Activated CD8-positive, alpha-beta memory T cell treated with anti-CD3 and anti-CD28 coated beads, Interleukin-2, amount 50 U/mL, for 4 hours (primary cell): Measurements from ENCODE around the gene ZDHHC19.
"Not testable (repeated sequence)": the region's sequence is repeated elsewhere in the genome, so short reads cannot be mapped to it uniquely, and the experiment has no call there.

ENCODE experiments used
- DNase-seq: peaks from one replicate; pipeline ENCODE4 v3.0.0-alpha.2; 2020

Gene ZDHHC19

GRCh38 chr3:196198771-196199753 is 12.1 kb downstream of the ZDHHC19 start:
- no peak for DNase-seq

GRCh38 chr3:196198081-196198675 is 13.0 kb downstream of the ZDHHC19 start:
- DNase-seq = no peak

DNA sequence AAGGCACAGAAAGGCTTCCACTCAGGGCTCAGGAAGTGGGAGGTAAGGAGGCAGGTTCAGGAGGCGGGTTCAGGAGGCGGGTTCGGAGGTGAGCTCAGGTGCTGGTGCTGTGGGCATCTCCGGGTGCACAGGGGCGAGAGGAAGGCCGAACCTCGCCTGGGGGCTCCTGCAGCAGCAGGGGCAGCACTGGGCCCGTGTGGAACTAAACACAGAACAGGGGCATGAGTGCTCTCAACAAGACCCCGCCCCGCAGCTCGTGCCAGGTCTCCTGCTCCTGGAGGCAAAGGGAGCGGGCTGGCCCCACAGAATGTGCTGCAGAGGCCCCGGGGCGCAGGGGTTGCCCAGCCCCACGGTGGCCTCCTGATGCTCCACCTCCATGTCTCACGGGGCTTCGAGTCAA is 13.7 kb downstream of the ZDHHC19 start:
- DNase-seq = no peak

DNA sequence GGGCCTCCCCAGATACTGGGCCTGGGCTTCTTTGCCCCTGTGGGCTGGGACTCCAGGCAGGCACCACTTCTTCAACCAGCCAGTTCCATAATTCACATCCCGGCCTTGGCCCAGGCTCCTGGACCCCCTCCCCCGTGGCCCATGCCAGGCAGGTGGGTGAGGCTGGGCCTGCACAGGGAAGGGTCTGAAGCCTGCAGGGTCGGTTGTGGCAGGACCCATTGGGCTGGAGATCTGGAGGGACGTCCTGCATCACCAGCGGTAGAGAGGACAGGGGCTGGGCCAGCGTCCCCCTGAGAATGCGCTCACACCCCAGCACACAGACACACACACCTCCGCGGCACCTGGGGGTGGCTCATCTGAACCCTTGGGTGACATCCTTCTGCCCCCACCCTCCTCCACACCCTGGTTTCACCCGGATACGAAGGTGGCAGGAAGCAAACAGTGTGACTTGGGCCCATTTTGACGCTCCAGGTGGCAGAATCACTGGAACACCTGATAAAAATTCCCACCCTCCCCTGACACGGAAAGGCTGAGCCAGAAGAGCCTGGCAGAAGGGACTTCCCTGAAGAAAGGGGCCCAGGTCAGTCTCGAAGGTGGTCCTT is 15.4 kb downstream of the ZDHHC19 start:
- no peak for DNase-seq

- DNase-seq = no peak
Observed at GRCh38 chr3:196194542-196194915, 16.7 kb downstream of the ZDHHC19 start.

DNA sequence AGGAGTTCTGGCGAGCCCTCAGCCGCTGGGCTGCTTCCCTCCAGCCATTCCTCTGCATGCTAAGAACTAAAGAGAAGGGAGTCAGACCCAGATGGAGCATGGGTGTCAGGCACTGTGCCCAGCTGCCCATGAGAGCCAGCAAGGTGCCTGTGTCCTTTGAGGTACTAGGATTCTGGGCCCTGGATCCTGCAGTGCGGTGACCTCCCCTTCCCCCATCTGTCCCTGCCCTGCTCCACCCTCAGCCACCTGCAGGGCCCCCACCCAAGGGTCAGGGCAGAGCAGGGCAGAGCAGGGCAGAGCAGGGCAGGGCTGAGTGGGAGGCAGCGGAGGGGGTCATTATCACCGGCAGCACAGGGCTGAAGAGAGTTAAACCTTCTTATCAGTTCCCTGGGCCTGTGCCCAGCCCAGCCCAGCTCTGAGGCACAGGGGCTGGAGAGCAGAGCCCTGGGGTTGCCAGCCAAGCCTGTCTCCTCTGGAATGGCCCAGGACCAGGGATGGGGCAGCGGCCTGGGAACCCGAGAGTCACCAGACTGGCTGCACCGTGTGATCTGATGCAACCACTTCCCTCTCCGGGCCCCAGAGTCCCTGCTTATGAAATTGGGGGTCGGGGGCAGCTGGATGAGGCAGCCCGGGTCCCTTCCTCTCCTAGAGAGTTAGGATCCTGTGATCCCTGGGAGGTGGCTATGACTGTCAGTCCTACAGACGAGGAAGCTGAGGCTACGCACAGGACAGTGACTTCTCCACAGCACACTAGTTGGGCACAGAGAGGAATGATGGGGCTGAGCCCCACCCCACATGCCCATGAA is 17.3 kb downstream of the ZDHHC19 start:
- no peak for DNase-seq

DNA sequence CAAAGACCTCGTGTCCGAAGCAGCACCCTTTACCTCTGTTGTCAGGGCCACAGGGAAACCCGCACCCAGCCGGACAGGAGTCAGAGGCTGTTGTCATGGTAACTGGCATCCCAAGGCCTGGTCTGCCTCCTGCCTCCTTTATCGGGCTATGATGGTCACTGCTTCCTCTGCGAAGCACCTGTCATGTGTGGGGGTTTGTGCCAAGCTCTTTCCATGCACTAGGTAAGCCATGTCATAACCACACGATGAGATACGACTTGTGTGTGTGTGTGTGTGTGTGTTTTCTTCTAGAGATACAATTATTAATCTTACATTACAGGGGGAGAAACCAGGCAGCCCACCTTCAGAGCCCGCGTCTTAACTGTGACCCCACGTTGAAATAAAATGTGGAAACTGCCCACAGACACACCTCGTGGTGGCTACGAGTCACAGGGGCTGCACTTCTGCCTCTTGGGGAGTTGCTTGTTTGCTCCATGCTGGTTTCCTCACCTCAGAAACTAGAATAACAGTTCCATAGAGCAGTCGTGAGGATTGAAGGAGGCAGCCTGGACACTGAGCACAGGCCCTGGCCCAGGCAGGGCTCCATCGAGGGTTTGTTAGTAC is 18.0 kb downstream of the ZDHHC19 start:
- no peak for DNase-seq

- DNase-seq = no peak
Observed at GRCh38 chr3:196192524-196193051, 18.6 kb downstream of the ZDHHC19 start.

DNA sequence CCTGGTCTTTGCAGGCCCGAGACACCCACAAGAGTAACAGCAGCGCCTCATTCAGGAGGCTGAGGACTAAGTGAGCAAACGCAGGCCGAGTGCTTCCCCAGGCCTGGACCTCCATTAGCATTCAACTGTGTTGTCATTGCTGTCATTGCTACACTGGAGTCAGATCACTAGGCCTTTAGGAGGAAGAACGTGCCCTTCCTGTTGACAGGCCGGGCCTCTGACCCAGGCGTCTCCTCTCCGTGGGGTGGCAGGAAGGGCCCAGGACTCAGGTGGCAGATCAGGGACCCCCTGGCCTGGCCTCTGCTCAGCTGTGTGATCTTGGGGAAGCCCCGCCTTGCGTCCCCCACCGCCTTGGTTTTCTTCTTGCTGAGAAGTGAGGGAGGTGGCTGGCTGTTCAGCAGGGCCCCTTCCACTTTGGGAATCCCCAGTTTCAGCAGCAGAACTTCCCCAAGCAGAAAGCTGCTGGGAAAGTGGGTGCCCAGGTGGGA is 19.1 kb downstream of the ZDHHC19 start:
- no peak for DNase-seq

DNA sequence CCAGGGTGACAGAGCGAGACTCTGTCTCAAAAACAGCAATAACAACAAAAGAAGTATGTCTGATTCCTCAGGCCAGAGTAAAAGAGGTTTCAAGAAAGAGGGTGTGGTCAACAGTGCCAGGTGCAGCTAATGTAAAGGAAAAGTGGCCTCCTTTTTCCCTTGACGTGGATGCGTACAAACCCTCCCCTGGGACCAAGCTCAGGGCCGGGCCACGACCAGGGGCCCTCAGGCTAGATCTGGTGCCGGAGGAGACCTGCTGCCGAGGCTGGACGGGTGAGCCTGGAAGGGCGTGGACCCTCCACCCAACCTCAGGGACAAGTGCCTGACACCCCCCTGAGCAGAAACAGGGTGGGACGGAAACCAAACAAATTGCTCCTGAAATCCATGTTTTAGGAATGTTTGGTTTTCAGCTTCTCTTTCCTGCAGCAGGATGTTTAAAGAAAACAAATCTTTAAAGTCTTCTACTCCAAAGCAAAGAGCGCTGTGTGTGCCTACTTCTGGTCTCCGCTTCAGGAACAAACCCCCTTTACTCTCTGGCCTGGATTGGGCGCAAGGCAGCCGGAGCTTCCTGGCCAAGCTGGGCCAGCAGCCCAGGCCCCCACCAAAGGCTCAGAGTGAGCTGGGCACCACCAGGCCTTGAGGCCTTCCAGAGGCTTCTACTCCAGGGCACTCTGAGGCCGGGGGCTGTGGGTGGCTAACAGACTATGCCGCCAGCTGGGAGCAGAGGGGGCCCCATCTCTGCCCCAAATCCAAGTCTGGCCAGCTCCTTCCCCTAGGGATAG is 21.4 kb downstream of the ZDHHC19 start:
- no peak for DNase-seq

DNA sequence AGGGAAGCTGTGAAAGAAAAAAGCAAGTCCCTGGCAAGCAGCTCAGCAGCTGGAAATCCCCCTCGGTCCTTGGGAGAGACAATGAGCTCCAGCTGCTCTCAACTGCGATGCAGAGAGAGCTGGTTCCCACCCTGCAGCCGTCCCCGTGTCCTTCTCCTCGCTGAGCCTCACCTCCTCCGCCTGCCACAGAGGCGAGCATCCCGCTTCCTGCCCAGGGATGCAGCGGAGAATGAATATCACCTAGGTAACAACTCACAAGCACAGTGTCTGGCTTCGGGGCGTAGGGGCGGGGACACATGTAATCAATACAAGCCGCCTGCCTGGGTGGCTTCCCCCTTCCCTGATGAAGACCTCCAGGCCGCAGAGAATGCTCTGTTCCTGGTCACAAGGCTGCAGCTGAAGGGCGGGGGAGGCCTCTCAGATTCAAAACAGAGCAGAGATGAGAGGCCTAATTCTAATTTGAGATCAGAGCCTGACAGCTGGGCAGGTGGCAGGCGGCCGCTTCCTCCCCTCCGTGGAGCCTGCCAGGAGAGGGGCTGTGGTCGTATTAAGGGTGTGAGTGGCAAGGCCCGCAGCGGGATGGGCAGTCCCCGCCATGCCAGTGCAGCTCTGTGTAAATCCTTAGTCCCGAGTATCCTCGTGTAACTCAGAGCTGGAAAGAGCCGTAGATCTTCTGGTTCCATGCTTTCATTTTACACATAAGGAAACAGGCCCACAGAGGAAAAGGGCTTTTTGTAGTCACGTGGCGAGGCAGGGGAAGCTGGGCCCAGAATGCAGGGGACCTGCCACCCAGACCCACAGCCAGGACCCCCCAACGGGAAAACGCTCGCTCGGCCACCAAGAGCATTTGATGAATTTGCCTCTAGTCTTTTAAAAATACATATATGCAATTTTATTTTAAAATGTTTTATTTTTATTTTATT is 24.3 kb downstream of the ZDHHC19 start:
- no peak for DNase-seq

DNA sequence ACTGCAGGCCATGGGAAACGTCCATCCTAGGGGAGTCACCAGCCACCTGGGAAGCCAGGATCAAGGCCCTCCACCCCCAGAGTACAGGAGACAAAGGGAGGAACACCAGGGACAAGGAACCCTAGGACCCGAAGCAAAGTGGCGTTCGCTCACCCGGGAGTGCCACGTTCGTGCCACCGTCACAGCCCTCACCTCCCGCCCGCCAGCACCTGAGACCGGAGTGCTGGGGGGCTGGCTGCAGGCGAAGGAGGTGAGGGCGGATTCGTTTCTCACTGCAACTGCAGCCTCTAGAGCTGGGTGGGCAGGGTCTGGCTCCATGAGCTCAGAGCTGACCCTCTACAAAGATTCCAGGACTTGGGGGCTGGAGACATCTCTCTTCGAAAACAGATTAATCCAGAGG is 26.3 kb downstream of the ZDHHC19 start:
- DNase-seq = no peak

DNA sequence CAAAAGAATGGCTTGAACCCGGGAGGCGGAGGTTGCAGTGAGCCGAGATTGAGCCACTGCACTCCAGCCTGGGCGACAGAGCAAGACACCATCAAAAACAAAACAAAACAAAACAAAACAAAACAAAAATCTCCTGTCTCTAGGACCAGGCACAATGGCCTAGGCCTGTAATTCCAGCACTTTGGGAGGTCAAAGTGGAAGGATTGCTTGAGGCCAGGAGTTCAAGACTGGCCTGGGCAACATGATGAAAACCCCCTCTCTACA is 27.1 kb downstream of the ZDHHC19 start:
- DNase-seq = not testable (repeated sequence)

DNA sequence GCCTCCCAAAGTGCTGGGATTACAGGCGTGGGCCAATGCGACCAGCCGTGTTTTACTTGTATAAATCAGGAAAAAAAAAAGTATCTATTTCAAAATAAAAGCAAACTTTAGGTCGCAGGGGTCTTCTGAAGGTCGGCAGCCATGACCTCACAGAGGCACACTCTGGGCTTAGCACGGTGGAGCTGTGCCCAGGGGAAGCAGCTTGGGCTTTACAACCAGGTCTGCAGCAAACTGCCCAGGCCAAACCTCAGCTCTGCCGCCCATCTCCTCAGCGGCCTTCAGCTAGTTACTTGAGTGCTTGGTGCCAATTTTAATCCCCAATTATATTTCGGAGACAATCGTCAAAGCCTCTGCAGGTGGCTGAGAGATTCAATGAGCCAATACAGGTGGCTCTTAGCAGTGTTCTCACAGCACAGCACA is 30.1 kb downstream of the ZDHHC19 start:
- DNase-seq = no peak

GRCh38 chr3:196180346-196180745 is 30.9 kb downstream of the ZDHHC19 start:
- DNase-seq = no peak

DNA sequence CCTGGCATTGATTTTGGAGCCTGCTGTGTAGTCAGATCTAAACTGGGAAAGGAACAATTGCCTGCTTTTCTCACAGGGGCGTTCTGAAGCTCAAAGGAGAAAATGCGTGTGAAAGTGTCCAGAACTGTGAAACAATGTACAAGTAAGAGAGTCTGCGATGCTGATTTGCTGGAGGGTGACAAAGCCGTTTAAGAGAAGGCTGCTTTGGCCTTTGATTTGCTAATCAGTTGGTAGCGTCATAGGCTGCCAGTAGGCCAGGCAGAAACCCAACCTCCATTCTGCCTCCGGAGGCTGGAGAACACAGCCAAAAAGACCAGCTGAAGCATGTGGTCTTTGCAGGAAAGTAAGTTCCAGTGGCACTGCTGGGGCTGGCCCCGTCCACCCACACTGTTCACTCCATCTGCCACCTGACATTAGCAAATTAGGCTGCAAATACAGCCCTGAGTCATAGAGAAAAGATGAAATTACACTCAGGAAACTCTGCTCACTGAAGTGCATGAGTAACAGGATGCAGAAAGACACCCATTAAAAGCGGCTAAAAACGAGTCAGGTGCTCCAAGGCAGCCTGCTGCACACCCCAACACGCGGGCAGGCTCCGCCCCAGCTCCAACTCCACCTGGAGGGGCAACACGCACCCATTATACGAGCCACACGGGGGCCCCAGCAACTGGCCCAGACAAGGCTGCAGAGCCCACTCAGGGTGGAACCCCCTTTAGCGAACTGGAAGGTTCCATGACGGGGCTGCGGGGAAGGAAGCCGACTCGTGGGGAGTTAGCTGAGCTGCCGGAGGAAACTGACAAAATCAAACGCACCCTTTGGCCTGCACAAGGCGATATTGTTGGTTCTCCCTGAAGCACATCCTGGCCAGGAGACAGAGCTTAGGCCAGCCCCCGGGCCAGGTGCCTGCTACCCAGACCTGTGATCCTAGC is 31.6 kb downstream of the ZDHHC19 start:
- peak; percentile 87 for DNase-seq

DNA sequence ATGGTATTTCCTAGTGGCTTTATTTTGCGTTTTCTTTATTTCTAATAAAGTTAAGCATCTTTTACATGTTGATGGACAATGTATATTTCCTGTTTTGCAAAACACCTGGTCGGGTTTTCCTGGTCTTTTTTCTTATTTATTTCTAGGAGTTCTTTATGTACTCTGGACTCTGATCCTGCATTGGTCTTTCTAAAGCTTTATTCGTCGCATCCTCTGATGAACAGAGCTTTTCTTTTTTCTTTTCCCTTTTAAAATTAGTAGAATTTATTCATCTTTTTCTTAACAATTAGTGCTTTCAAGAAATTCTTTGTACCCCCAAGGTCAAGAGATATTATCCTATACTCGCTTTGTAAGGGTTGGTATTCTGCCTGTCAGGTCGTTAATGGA is 32.2 kb downstream of the ZDHHC19 start:
- no peak for DNase-seq

DNA sequence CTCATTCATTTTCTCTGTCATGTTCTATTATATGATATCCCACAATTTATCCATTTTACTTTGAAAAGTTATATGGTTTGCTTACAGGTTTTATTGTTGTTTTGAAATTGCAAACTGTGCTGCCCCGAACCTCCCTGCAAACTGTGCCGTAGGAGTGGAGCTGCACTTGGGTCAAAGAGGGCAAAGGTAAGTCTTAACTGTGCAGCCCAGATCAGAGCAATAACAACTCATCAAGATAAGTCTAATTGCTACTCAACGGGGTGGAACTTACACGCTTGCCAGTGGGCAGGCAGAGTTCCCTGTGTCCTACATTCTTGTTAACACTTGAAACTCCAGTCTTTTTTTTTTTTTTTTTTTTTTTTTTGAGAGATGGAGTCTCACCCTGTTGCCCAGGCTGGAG is 33.2 kb downstream of the ZDHHC19 start:
- no peak for DNase-seq

DNA sequence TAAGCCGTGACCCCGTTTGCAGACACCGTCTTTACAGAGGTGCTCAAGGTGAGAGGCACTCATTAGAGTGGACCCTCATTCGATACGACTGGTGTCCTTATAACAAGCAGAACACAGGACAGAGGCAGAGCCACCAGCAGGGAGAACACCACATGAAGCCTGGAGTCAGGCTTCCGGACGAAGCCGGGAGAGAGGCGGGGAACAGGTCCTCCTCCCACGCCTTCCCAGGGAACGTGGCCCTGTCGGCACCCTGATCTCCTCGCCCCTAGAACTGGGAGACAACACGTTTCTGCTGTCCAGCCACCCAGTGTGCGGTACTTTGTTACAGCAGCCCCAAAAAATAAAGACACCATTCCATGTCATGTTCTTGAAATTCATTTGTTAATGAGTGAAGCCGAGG is 33.6 kb downstream of the ZDHHC19 start:
- no peak for DNase-seq
